ENCODE data around the gene MCFD2.
"Not testable (repeated sequence)": the region's sequence is repeated elsewhere in the genome, so short reads cannot be mapped to it uniquely, and the experiment has no call there.

Gene MCFD2

DNA sequence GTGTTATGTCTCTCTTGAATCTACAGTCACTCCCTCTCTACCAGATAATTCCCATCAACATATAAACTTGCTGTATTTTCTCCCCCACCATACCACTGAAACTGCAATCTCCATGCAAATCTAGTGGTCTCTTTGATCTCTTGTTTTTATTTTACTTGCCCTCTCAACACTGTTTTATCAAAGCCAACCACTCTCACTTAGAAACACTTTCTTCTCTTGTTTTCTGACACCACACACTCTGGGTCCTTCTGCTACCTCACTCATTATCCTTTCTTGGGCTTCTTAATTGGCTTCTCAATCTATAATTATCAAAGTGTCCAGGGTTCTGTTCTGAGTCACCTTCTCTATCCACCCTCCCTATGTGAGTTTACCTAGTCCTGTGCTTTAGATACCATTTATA, 2.0 kb upstream of the MCFD2 start:
- DNase-seq (ENCODE audit: low spot score), result peak; percentile 41
- no peak for TF ChIP-seq CTCF (IDR thresholded peaks at IDR 0.05; ENCODE audit: borderline replicate concordance, control extremely low read depth, extremely low read depth, insufficient read depth, missing control alignments)
- in situ Hi-C loops (cut with MboI; ENCODE audit: low sequenced_read_pairs, unreplicated experiment), result no loop called here

DNA sequence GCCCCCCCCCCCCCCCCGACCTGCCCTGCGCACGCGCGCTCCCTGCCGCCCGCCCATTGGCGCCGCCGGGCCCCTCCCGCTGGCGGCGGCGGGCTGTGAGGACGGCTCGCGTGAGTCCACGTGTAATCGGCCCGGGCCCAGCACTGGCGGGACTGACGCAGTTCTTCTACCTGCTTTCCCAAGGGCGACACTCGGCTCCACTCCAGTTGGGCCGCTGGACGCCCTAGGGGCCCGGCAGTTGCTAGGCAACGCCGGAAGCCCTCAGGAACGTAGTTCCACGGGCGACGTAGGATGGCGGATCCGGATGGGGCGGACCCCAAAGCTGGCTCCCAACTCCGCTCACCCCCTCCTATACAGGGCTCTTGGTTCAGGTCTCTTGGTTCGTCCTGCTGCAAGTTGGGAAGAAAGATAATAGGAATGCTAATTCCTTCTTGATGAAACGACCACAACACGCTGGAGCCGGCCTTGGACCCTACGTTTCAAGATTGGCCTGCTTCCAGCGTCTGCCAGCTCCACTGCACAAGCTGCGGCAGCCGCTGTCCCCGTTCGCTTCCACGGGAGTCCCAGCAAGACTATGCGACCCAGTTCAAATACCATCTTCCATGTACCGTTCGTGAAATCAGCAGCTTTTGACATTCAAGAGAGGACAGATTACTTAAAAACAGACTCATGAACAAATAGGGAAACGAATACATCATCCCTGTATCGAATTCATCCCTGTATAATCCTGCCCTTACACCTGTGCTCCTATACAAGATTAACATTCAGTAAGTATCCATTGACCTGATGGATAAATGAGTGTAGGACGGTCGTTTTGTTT, 415 bp upstream of the MCFD2 start:
- no peak for TF ChIP-seq CTCF (IDR thresholded peaks at IDR 0.05; ENCODE audit: borderline replicate concordance, control extremely low read depth, extremely low read depth, insufficient read depth, missing control alignments)
- in situ Hi-C loops (cut with MboI; ENCODE audit: low sequenced_read_pairs, unreplicated experiment), result no loop called here
- DNase-seq (ENCODE audit: low spot score), result peak; percentile 94

DNA sequence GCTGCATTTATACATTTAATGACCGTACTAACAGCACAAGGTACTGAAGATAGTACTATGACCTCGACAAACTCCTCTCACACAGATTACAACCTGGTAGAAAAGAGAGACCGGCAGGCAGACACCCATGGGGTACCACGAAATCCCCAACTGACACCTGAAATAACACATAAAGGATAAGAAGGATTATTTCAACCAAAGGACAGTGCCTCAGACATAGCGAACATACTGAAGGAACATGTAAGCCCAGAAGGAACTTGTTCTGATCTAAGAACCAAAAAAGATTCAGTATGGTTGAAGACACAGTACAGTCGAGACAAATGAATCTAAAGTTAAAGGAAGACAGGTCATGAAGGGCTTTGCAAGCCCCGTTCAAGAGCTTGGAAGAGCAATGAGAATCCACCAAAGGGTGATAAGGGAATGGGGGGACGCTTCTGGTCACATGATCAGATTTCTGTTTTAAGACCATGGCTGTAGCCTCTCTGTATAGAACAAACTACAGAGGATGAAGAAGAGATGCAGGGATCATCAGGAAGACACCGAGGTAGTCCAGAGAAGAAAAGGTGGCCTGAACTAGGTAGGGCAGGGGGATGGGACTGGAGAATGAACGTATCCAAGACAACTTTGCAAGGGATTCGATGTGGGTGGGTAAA, 902 bp downstream of the MCFD2 start:
- no peak for TF ChIP-seq CTCF (IDR thresholded peaks at IDR 0.05; ENCODE audit: borderline replicate concordance, control extremely low read depth, extremely low read depth, insufficient read depth, missing control alignments)
- in situ Hi-C loops (cut with MboI; ENCODE audit: low sequenced_read_pairs, unreplicated experiment), result no loop called here
- no peak for DNase-seq (ENCODE audit: low spot score)

GRCh38 chr2:46913471-46914381, 1.9 kb downstream of the MCFD2 start:
- DNase-seq (ENCODE audit: low spot score), result no peak
- in situ Hi-C loops (cut with MboI; ENCODE audit: low sequenced_read_pairs, unreplicated experiment), result no loop called here
- no peak for TF ChIP-seq CTCF (IDR thresholded peaks at IDR 0.05; ENCODE audit: borderline replicate concordance, control extremely low read depth, extremely low read depth, insufficient read depth, missing control alignments)

DNA sequence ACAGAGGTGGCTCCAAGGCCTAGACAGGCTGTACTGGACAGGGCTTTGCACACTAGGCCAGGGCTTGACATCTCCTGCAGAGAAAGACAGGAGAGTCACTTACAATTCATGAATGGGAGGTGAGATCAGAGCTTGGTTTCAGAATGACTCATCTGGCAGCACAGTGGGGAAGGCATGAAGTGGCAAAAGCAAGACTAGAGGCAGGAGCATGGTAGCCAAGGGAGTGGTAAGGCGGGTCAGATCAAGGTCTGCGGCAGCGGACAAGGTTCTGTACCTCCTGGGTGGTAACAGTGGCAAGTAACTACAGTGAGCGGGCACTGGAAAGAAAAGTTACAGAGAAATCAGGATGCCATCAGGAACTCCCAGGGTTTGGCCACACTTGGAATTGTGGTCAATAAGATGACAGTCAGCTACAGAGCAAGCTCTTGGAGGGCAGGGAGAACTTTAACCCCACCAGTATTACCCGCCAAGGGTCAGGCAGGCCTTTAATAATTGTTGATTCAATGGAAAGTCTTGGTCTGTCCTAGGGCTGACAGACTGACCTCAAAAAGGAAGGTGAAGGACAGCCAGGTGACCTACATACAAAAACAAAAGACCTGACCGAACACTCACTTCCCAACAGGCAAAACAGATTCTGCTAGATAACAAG, 5.7 kb downstream of the MCFD2 start:
- in situ Hi-C loops (cut with MboI; ENCODE audit: low sequenced_read_pairs, unreplicated experiment), result no loop called here
- TF ChIP-seq CTCF (IDR thresholded peaks at IDR 0.05; ENCODE audit: borderline replicate concordance, control extremely low read depth, extremely low read depth, insufficient read depth, missing control alignments), result no peak
- peak; percentile 79 for DNase-seq (ENCODE audit: low spot score)

DNA sequence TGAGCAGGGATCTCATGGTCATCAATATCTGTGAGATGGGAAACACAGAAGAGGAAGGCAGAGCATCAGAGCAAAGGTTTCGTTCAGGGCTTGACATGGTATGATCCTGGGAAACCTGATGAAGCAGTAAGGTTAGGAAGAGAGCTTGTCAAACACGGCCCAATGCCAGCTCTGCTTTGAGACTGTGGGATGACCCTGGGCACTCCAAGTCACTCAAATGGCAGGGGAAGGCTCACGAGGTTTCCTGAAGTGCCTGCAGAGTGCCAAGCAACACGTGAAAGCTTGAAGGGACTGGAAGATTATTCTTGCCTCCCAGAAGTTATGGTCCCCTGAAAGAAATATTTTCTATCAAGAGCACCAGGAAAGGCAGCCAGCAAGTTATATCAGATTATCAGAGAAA, 6.5 kb downstream of the MCFD2 start:
- no peak for TF ChIP-seq CTCF (IDR thresholded peaks at IDR 0.05; ENCODE audit: borderline replicate concordance, control extremely low read depth, extremely low read depth, insufficient read depth, missing control alignments)
- no peak for DNase-seq (ENCODE audit: low spot score)
- in situ Hi-C loops (cut with MboI; ENCODE audit: low sequenced_read_pairs, unreplicated experiment), result no loop called here

- DNase-seq (ENCODE audit: low spot score); in situ Hi-C loops (cut with MboI; ENCODE audit: low sequenced_read_pairs, unreplicated experiment): not testable (repeated sequence)
Measured at GRCh38 chr2:46904908-46905678, 10.5 kb downstream of the MCFD2 start.

DNA sequence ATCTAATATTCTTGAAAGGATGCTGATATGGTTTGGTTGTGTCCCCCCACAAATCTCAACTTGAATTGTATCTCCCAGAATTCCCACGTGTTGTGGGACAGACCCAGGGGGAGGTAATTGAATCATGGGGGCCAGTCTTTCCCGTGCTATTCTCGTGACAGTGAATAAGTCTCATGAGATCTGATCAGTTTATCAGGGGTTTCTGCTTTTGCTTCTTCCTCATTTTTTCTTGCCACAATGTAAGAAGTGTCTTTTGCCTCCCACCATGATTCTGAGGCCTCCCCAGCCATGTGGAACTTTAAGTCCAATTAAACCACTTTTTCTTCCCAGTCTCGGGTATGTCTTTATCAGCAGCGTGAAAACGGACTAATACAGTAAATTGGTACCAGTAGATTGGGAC, 12.6 kb downstream of the MCFD2 start:
- DNase-seq (ENCODE audit: low spot score); in situ Hi-C loops (cut with MboI; ENCODE audit: low sequenced_read_pairs, unreplicated experiment): not testable (repeated sequence)

Data from GM13976 (cell line).